GM12873 (cell line): Measurements from ENCODE around the gene ESAM.

ENCODE experiments used
- TF ChIP-seq, protein P1 (sequence below): IDR thresholded peaks from 2 replicates; pipeline ENCODE4 v1.5.1; 2012; ENCODE audit warnings: low read depth, mild to moderate bottlenecking, moderate library complexity, low read length, control low read depth; ENCODE audit not compliant: insufficient read depth; ENCODE audit errors: missing control alignments

Gene ESAM

DNA sequence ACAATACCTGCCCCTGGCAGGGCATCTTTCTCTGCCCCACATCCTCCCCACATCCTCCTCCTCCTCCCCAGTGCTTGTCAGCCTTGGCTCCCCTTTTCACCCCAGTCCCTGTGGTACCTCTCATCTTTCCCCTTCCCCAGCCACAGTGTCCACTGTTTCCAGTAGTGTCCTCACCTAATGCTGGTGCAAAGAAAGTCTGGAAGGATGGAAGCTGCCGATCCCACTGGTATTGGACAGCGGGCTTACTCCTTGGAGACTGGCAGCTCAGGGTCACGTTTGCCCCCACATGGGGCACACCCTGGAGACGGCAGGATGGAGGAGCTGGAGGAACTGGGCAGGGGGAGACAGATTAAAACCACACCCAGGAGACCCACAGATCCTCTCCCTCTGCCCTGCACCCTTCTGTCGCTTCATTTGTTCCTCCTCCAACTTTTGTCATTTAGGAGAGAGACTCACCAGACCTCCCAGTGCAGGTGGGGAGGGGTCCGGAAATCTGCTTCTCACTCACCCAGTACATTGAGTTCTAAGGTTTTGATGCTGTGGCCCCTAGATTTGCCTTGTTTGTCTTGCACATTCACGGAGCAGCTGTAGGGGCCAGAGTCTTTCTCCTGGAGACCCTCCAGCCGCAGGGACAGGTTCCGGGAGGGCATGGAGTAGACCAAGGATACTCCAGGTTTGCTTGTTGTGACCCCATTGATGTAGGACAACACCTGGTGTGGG is 5.9 kb downstream of the ESAM start:
- TF ChIP-seq, protein P1, sequence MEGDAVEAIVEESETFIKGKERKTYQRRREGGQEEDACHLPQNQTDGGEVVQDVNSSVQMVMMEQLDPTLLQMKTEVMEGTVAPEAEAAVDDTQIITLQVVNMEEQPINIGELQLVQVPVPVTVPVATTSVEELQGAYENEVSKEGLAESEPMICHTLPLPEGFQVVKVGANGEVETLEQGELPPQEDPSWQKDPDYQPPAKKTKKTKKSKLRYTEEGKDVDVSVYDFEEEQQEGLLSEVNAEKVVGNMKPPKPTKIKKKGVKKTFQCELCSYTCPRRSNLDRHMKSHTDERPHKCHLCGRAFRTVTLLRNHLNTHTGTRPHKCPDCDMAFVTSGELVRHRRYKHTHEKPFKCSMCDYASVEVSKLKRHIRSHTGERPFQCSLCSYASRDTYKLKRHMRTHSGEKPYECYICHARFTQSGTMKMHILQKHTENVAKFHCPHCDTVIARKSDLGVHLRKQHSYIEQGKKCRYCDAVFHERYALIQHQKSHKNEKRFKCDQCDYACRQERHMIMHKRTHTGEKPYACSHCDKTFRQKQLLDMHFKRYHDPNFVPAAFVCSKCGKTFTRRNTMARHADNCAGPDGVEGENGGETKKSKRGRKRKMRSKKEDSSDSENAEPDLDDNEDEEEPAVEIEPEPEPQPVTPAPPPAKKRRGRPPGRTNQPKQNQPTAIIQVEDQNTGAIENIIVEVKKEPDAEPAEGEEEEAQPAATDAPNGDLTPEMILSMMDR = no peak

DNA sequence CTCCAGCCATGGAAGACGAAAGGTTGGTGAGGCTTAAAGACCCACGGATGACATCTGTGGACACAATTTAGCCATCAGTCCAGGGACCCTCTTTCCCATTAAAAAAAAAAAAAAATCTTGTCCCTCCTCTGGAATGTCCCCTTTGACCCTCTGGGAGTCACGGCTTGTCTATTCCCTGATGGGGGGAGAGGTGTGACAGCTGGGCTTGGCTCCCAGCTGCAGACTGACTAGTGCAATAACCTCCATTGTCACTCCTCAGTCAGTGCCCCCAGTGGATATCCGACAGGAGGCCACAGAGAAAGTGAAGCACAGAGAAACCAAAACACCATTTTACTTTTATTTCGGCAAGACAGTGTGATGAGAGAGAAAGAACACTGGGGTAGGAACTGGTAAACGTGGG is 7.4 kb downstream of the ESAM start:
- TF ChIP-seq, protein P1 = no peak

DNA sequence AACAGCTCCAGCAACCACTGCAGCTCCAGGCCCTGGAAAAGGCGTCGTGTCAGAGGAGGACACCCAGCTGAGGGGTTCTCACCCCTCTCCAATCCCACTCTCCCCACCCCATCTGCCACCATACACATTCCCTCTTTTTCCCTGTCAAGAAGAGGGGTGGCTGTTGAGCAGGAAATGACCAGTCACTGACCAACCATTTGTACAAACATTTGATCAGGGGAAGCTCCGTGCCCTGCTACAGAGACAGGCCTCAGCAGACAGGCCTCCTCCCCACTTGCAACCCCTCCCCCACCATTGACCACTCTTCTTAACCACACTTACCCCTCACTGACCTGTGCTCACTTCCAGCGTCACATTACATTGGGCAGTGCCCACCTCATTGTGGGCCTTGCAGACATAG is 7.8 kb downstream of the ESAM start:
- TF ChIP-seq, protein P1 = no peak

DNA sequence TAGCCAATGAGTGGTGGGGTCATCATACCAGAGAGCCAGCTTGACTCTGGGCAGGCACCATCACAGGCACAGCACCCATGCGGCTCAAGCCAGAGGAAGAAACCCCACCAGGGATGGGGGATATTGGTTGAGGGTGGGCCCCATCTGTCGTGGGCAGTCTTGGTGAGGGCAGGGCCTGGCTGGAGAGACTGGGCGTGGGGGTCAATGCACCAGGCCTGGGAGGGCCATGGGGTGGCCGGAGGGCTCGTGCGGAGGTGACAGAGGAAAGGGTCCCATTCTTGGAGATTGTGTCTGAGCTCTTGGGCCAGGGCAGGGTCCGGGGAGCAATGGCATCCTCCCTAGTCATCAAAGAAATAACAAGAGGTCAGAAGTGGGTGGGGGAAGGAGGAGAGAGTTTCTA is 8.5 kb downstream of the ESAM start:
- TF ChIP-seq, protein P1 = no peak

DNA sequence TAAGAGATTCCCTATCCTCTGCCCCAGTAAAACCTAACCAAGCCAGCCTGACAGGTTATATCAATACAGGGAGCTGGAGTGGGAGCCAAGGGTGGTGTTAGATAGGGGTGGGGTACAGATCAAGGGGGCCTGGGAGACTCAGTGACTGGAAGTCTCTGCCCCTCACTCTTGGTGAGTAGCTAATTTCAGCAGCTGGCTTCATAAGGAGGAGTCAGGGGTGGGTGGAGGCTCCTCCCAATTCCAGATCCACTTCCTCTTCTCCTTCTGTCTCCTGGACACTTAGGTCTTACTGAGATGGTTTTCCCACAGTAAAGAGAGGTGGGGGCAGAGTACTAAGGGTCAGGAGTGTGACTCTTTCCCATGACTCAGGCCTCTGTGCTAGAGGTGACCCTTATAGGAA is 8.9 kb downstream of the ESAM start:
- TF ChIP-seq, protein P1 = no peak

DNA sequence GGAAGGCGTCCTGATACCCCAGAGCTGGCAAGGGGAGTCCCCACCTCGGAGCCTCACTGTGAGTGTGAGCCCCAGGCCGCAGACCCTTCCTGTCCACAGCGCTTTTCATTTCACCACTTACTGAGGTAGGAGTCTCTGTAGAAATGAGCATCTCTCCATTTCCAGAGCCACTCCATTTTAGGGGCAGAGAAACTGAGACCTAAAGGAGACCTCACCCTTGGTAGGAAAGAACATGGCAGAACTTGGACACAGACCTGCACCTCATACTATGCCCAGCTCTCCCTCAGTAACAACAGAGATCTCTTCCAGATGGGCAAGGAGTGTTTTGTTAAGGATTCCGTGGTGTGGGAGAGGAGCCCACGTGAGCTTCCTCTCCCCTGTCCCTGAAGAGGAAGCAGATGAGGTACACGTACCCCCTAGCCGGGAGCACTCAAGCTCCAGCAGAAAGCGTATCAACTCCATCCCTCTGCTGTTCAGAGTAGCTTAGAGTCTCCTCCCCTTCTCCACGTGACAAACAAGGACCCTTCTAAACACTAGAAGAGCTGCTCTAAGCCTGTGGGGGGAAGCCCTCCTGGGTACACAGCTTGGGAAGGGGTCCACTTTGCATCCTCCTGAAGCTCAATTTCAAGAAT is 9.5 kb downstream of the ESAM start:
- TF ChIP-seq, protein P1 = no peak

DNA sequence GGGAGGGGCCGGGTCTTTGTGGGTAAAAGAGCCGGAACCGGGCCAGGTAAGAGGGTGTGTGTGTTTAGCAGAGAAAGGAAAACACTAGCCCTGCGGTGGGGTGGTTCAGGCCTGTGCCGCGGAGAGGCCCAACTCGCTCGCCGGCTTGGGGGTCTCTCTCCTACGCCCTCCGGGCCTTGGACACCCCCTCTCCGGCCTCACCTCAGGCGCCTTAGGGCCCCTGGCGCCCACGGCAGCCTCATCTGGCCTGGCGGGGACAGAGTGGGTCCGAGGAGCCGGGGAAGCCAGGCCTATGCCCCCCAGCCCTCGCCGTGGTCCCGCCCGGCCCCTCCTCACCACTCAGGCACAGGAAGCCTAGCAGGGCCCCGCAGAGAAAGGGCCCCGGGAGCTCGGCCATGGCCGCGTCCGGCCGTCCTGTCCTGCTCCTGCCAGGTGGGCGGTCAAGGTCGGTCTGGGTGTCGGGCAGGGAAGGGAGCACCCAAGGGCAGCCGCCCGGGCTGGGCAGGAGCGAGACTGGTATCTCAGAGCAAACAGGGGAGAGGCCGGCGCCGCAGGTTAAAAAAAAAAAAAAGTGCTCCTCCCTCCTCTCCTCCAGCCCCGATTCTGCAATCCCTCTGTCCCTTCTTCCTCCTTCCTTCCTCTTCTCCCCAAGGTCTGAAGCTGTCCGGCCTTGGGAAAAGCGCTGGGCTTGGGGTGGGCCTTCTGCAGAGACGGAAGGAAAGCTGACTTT is 10.2 kb downstream of the ESAM start, which contains the start of gene VSIG2:
Gene VSIG2, minus strand, starts transcription at position 515 of the 730 bp plus-strand sequence. Its CDS starts 118 bp downstream, at position 397.
- TF ChIP-seq, protein P1 = no peak
